COR-L47 (cell line): ENCODE measurements around the gene ARHGAP18.

ENCODE experiments used
- DNase-seq: peaks from one replicate; lab custom pipeline; 2025; lab: John Stamatoyannopoulos, UW

Gene ARHGAP18

DNA sequence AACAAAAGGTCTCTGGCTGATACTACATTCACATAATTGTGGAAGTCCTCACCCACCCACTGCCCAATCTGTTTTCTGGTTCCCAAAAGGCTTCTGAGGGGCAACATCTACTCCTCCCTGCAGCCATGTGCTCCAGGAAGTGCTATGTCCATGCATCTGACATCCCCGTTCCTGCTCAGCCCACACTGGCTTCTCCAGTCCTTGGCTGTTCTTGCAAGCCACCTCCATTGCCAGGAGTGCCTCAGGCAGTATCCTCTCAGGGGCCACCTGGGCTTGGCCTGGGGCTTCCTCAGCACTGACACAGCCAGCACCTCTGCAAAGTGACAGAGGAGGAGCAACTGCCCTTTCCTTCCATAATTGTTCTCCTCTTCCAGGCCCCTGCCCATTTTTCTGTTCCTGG, 18.3 kb downstream of the ARHGAP18 start:
- DNase-seq = no peak

DNA sequence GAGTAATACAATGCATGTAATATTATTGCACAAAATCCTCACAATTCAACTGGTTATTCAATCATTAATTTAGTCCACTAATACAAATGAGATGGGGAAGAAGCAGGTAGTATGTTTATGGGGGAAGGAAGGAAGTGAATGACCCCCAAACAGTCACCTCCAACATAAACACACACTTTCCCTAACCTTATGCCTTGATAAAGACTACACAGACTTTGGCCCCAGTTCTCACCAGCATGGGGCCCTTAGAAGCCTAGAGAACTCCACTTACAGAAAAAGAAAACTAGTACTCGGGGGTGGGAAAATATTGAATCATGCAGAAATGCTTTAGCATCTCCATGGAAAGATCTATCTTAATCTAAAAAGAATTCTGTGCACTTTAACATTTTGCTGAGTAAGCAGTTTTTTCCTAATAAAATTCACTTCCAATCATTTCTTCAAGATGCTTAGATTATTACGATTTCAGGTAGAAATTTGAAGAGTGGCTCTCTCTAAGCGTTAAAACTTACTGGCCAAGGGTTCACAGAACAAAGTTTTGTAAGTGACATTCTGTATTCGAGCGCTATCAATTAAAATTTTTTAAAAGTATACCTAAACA, 18.8 kb downstream of the ARHGAP18 start:
- DNase-seq = no peak

DNA sequence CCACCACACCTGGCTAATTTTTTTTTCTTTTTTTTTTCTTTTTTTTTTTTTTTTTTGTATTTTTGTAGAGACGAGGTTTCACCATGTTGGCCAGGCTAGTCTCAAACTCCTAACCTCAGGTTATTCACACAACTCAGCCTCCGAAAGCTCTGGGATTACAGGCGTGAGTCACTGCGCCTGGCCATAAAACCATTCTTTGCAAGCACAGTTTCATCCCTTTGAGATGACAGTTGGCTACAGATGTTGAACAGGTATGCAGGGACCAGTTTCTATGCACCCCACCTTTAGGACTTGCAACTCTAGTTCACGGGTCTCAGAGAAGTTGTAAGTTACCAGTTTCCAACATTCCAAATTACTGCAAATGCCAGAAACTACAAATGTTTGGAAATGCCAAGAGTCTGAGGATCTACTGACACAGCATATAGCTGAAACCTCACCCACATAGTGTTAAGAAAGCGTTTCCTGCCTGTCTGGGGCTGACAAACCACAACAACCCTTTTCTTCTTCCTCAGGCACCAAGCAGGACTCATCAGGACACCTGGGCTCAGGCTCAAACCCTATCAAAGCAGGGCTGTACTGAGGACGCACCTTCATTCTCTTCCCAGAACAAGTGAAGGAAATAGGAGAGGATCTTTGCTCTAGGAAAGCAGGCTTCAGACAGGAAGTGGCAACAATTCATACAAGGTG, 22.9 kb downstream of the ARHGAP18 start:
- DNase-seq = no peak

DNA sequence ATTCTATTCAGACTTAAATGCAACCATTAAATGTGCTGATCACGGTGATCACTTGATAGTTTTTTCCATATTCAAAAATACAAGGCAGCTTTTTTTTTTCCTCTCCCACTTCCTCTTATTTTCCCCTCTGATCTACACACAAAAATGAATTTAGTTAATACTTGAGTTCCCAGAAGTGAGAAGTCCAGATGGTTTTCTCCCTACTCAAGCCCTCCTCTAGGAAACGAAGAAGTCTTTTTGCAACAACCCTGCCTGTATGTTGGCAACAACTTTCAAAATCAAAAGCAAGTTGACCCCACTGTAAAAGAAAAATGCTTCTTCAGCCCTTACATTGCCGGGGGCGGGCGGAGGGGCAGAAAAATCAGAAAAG, 24.3 kb downstream of the ARHGAP18 start:
- no peak for DNase-seq

DNA sequence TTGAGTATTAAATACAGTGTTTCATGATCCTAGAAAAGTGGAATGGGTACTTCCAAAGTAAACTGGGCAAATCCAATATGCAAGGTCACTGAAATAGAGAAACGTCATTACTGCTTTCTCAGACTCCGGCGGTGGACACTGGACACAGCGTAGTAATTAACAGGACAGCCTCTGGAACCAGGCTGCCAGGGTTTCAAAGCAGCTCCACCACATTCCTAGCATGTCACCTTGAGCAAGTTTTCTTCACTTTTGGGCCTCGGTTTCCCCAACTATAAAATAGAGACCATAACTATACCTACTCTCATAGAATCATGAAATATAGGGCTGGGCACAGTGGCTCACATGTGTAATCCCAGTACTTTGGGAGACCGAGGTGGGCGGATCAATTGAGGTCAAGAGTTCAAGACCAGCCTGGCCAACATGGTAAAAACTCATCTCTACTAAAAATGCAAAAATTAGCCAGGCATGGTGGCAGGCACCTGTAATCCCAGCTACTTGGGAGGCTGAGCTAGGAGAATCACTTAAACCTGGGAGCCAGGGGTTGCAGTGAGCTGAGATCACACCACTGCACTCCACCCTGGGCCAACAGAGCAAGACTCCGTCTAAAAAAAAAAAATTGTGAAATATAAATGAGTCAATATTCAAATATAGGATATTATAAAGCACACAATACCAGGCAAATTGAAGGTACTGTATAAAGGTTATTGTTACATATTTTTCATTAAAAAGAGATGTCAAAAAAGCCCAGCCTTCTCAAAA, 24.9 kb downstream of the ARHGAP18 start:
- DNase-seq = no peak

DNA sequence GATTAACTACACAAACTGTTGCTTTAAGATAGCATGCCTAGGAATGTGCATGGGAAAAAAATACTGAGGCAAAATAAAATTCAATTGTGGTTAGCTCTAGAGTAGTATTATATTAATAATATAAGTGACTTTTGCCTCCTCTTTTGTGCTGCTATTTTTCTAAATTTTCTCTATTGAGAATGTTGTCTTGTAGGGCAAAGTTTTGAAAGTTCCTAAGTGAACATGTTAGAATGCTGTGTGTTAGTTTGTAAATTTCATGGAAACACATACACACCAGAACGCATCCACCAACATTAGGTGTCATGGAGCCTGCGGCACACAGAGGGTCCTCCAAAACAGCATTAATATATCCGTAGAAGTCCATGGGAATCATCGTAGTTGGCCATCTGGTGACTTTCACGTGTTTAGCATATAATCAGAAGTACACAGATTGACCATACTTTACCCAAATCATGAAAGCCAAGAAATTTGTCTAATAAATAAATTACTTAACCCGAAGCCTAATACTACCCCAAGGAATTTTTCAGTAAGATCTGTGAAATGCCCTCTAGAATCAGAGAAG, 25.6 kb downstream of the ARHGAP18 start:
- DNase-seq = no peak

DNA sequence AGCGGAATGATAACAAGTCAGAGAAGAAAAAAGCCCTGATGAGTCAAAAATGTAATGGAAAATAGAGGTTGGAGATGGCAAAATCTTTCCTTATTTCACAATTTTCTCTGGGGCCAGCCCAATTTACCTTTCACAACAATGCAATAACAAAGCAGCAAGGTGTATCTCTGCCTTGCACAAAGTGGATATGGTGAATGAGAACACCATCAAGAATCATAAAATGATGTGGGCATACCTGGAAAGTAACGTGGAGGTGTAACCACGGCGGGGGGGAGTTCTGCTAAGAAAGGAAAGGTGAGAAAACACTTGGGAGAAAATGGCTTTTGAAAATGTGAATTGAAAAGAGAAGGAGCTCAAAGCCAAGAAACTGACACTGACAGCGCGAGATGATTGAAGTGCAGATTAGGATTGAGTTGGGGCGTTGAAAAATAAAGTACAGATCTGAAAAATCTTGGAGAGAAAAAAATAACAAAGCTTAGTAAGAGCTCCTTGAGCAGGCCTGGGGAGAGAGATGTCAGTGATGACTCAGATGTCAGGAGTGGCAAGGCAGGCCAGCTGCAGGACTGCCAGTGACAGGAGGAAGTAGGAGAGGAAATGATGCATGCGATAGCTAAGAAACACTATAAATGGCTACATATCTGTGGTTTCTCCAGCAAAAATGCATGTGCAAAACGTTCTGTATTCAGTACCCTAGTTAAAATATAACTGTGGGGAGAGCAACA, 26.2 kb downstream of the ARHGAP18 start:
- no peak for DNase-seq

DNA sequence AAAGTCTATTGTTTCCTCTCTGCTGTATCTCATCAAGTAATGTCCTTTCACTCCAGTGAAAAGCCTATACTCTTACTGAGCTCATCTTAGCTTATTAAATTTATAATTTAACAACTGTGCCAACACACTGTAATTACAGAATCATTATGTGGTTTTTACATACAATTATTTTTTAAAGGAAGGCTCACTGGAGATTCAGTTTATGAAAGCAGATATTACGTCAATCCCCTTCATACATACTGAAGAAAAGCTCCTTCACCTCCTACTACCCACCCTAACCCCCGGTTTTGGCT, 28.1 kb downstream of the ARHGAP18 start:
- DNase-seq = no peak

DNA sequence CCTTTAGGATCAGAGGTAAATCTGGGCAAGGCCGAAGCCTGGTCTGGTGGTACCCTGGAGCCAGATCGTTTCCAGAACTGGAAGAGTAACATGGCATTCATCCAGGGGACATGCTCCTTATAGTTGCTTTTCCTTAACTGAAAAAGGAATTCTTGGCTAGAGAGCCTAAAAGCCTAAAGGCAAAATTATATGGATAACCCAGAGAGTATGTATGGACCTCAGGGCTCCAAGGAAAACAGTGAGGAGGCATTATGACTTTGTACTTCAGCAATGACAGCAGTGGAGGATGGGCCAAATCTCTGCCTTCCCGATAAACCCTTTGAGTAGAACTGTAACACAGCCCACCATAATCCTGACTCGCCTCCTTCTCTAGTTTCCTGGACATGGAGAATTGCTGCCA, 29.3 kb downstream of the ARHGAP18 start:
- DNase-seq = no peak

DNA sequence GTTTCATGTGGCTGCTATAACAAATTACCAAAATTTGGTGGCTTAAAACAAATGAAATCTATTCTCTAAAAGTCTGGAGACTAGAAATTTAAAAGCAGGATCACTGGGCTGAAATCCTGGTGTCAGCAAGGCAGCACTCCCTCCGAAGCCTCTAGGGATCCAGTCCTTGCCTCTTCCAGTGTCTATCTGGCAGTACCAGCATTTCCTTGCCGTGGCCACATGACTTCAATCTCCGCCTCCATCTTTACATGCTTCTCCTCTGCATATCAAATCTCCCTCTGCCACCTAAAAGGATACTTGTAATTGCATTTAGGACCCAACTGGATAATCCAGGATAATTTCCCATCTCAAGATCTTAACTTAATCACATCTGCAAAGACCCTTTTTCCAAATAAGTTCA, 30.2 kb downstream of the ARHGAP18 start:
- DNase-seq = no peak

DNA sequence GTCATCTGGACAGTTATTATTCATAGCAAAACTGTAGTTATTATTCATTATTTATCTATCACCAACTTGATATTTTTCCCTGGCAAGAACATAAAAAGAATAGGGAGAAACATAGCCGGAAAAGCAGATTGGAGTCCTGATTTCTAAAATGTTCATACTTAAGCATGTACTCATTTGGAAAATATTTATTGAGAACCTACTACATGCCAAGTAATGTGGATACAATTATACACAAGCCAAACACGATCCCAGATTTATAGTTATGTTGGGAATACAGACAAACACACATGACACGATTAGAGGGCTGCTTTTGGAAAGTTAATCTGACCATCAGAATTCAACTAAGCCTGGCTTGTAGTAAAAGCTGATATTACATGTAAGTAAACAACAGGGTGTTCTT, 30.7 kb downstream of the ARHGAP18 start:
- DNase-seq = no peak

DNA sequence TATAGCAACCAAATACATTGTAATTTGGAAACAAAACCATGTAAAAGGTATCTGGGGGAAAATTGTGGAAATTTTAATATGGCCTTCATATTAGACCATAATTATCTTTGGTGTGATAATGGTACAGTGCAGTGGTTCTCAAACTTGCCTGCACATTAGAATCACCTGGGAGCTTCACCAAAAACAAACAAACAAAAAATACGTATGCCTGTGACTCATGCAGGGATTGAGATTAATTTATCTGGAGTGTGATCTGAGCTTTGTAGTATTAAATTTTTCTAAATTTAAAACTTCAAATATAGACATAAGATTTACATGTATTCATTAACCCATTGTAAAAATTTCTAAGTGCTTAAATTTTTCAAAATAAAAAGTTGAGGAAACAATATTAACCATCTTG, 31.5 kb downstream of the ARHGAP18 start:
- no peak for DNase-seq

DNA sequence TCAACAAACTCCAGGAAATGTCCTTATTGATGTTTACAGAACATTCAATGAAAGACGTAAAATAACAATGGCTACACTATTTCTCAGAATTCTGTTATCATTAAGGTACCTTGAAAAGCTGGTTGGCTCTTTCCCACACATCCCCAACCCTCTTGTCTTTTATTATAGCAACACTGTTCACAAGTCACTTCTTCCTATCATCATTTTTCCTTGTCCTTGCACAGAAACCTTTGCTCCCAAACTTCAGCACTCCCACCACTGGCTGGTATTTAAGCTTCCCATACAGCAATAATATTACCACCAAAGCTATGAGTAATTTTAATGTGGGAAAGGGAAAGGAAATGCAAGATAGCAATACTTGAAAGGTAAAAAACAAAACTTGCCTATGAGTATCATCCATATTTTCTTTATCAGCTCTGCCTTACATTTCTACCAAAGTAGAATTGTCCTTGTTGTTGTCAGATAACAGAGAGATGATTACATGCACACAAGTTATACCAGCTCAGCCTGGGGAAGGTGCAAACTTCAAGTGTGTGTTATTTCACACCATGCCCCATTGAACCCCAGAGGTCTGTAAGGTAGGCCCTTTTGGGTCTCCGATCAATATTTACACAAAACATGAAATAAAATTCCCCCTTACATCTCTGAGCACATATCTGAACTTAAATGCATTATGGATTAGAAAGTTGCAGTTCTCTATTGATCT, 32.2 kb downstream of the ARHGAP18 start:
- DNase-seq = no peak

DNA sequence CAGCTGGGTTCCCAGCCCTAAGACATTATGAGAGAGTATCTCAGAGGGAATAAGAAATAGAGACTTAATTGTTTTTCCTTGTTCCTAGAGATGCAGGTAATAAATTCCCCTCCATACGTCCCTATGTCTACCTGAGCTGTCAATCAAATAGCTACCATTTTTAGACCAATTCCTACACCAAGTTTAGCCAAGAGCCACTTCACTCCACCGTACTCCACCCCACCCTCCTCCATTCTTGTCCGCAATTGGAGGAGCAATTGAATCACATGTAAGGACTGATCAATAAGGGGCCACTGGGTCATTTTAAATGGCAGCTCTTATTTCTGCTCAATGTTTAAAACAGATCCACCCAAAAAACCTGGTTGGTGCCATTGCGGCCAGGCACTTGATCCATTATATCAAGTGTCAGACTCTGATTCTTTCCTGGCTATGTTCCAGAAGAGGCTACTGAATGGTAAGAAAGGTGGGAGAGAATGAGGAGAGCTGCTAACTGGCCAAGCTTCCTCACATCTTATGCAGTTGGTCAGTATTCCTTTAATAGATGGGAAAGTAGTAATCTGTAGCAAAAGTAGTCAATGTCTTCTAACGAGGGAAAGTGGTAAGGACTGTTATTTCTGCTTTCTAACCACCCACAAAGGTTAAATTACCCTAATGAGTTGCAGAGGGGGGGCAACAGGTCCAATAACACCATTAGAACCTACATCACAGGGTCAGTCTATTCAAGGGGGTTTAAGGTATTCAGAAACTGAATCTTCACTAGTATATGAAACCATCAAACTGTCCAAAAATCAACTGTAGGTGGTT, 34.1 kb downstream of the ARHGAP18 start:
- DNase-seq = no peak

DNA sequence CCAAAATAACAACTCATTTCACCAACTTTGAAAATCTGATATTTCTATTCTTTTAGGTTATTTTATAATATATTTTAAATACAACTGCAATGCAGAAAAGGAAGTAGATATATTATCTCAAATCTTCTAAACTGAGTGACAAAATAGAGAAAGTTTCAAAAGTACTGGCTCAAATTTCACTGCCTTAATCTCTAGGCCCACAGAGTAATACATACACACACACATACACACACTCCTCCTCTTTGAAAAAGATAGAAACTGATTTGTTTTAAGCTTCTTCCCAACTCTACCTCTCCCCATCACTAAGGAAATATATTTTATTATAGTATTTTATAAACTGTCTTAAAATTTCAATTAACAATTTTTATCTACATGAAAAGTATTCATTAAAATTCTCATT, 36.2 kb downstream of the ARHGAP18 start:
- no peak for DNase-seq

DNA sequence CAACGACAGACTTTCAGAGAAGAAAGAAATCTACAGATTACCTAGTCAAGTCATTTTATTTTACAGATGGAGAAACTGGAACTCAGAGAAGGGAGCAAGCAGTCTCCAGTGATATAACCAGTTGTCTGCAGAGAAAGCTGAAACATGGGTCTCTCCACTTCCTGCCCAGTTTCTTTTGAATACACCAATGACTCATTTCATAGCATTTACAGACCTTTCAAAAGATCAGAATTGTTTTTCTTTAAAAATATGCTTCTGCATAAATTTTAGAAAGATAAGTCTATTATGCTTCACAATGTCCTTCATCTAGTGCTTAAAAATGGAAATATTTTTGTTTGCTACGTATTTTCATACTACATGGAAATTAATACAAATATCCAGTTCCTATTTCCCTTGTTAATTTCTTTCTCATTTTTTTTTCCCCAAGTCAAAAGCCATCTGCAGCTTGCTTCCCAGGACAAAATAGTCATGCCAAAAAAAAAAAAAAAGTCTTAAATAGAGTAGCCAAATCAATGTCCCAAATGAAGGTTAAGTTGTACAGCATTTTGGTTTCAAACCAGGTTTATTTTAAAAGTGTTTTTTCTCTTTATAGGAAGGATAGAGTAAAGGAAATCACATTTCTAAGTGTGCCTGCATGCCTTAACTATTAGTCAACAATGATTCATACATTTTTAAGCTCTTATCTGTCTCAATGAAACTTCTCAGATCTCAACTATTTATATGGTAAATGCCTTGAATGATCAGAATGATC, 36.9 kb downstream of the ARHGAP18 start:
- no peak for DNase-seq

DNA sequence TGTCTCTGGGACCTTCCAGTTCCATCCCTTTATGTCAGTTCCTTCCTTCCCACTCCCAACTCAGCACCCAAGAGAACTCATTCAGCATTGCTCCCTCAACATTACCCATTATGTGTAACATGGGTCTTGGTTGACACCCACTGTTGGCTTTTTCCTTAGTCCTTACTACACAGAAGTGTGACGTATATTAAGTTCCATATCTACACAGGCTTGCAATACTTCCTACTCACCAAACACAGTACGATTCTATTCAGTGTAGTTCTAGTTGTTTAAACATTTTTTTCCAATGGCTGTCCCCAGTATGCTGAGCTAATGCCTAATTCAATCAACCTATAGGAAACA, 37.7 kb downstream of the ARHGAP18 start:
- no peak for DNase-seq

DNA sequence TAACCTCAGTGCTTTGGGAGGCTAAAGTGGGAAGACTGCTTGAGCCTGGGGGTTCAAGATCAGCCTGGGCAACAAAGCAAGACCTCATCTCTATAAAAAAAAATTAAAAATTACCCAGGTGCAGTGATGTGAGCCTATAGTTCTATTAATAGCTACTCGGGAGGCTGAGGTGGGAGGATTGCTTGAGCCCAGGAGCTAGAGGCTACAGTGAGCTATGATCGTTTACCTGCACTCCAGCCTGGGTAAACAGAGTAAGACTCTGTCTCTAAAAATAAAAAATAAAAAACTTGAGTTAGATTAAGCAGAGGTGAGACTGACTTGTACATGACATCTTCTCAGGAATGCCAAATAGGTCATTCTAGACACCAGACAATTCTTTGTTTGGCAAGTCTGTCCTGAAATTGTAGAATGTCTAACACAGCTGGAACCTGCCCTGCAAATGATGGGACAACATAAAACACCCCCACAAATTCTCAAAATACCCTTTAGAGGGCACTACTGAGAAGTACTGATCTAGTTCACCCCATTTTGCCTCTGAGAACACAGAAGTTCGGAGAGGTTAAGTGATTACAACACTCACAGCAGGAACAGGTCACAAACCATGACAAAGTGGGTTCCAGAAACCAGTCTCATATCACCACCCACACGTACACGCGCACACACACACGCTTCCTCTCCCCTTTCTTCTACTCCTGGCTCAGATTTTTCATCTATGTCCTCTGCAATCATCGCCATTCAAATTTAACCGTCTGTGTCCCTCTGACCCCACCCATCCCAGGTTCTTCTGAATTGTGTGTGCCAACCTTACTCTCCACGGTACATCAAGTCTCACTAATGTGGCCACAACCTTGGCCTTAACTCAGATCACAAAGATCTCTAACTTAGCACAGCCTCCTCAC, 38.3 kb downstream of the ARHGAP18 start:
- no peak for DNase-seq

DNA sequence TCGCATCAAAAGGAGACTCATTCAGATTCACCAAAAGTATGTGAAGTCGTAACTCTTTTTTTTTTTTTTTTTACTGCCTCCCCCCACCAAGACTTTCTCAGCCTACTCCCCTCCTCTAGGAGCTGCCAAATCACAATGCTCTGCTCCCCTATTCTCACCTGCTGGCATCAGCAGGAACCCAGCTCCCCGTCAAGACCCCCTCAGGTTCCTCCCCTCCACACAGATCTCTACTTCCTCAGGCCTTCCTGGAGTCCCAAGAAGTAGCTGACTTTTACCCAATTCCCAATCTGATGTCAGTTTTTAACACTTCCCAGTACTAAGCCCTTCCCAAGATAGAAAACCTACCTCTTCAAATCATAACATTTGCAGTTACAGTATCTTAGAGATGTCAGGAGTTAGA, 39.3 kb downstream of the ARHGAP18 start:
- DNase-seq = no peak

DNA sequence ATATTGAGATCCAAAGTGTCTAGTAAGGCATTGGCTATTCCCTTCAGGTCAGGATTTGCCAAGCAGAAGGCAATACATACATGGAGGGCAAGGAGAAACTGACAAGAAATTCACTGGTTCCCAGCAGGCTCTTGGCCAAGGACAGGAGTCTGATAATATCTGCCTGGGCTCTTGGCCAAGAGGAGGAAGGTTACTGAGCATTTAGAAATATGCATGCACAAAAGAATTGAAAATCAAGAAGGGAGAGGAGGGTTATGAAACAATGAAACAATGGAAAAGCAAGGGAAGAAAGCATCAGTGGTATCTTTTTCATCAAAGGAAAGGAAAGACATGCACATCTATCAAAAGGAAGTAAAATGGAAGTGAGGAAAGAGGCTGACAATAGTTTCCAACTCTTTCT, 42.4 kb downstream of the ARHGAP18 start:
- no peak for DNase-seq
